GM12801 (cell line): ENCODE measurements around the gene TULP4.

Experiments
- CTCF ChIP-seq: IDR thresholded peaks from one replicate; pipeline ENCODE4 v1.5.1; 2011; ENCODE audit warnings: control low read depth; ENCODE audit not compliant: insufficient read length; ENCODE audit errors: extremely low read depth

Gene TULP4

GRCh38 chr6:158379336-158379735 lies 67.1 kb downstream of the TULP4 start:
- no peak for TF ChIP-seq CTCF

GRCh38 chr6:158381214-158381613 lies 68.9 kb downstream of the TULP4 start:
- no peak for TF ChIP-seq CTCF

- TF ChIP-seq CTCF = no peak
Measured at GRCh38 chr6:158382491-158382890, 70.2 kb downstream of the TULP4 start.

GRCh38 chr6:158383057-158383456 lies 70.8 kb downstream of the TULP4 start:
- no peak for TF ChIP-seq CTCF

GRCh38 chr6:158383542-158383941 lies 71.3 kb downstream of the TULP4 start:
- TF ChIP-seq CTCF = no peak

GRCh38 chr6:158384671-158385110 lies 72.4 kb downstream of the TULP4 start:
- TF ChIP-seq CTCF = no peak

- no peak for TF ChIP-seq CTCF
Measured at GRCh38 chr6:158387036-158387435, 74.8 kb downstream of the TULP4 start.

- TF ChIP-seq CTCF = no peak
Measured at GRCh38 chr6:158387578-158387977, 75.3 kb downstream of the TULP4 start.
